ENCODE data around the gene TMTC2. TPM values are rescaled to one million over a fixed set of nuclear protein-coding genes. Genes with fewer than 3 reads are reported as not detected.

TMTC2 gene
- total RNA-seq, 4 donors from 2014 or later, result 6.5 to 11.3 (median 8.9) TPM

DNA sequence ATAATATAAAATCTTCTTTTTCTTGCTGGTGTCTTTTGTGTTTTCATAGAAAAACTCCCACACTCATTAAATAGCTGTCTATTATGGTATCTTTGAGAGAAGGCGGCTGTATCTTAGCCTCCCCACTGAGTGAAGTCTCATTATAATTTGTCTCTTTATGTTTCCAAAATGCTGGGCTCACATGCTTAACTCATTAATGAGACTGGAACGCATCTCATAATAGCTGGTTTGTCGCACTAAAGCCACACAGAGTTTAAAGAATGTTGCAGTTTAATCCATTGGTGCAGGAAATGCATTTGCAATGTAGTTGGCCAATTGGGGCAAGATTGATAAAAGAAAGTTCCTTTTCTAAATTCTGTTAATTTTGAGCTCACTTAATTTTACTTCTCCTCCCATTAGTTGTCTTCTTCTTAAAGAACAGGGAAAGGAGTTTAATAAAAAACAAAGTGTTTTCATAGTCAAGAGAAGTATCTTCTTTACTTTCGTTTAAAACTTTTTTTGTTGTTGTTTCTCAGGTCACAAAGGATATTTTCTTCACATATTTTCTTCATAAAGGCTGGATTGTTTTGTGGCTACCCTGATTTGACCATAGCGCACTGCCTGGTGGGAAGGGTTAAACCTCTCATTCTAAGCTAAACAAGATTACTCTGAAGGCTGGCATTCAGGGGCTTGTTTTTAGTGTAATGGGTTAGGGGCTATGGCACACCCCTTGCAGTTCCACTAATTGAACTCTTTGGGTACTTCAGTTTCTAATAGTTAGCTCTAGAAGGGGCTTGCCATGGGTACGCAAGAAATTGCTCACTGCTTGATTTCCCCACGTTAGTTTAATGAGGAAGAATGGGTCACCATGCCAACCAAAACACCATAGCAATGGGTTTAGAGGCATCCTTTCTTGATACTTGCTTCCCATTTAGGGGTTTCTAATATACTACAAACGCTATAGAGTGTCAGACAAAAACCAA lies 197.0 kb downstream of the TMTC2 start:
- TF ChIP-seq, protein P1, sequence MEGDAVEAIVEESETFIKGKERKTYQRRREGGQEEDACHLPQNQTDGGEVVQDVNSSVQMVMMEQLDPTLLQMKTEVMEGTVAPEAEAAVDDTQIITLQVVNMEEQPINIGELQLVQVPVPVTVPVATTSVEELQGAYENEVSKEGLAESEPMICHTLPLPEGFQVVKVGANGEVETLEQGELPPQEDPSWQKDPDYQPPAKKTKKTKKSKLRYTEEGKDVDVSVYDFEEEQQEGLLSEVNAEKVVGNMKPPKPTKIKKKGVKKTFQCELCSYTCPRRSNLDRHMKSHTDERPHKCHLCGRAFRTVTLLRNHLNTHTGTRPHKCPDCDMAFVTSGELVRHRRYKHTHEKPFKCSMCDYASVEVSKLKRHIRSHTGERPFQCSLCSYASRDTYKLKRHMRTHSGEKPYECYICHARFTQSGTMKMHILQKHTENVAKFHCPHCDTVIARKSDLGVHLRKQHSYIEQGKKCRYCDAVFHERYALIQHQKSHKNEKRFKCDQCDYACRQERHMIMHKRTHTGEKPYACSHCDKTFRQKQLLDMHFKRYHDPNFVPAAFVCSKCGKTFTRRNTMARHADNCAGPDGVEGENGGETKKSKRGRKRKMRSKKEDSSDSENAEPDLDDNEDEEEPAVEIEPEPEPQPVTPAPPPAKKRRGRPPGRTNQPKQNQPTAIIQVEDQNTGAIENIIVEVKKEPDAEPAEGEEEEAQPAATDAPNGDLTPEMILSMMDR (IDR thresholded peaks at IDR 0.05; ENCODE audit: low read depth), result no peak

DNA sequence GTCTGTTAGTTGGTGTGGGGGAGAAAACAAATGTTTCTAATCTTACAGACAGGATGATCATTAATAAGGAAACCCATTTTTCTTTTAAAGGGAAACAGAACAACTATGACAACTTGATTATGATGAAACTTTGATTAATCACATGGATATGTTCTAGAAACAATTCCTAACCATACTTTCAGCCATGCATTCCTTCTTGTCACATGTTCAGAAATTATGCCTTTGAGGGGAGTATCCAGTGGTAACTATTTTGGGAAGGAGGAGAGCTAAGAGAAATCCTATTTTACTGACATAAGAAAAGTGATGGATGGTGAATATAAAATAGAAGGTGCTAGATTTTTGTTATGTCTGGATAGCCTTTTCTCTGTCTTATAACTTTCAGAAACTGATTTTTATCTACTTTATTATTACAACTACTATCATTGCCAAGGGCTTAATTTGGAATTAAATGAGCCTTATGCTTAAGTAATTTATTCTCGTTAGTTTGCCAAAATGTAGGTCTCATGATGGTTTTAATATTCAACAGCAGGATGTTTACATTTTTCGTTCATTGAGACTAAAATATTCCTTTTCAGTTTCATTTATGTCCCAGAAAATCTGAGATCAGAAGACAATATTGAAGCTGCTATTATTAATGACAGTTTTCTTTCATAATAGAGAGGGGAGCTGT lies 200.1 kb downstream of the TMTC2 start:
- TF ChIP-seq, protein P1 (IDR thresholded peaks at IDR 0.05; ENCODE audit: low read depth), result no peak

DNA sequence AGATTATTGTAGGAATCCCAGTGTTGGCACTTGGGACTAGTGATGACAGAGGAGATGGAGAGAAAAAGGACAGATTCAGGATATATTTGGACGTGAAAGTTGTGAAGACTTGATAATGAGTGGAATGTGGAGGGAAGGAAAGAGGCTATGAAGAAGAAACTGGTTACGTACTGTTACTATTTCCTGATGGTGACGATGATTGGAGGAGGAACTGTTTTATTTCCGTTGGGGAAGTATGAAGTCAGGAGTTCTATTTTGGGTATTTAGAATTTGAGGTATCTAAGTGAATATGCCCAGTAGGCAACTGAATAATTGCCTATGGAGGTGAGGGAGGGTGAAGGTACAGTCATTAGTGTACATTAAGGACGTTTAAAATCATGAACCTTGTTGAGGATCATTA lies 207.2 kb downstream of the TMTC2 start:
- TF ChIP-seq, protein P1 (IDR thresholded peaks at IDR 0.05; ENCODE audit: low read depth), result no peak

DNA sequence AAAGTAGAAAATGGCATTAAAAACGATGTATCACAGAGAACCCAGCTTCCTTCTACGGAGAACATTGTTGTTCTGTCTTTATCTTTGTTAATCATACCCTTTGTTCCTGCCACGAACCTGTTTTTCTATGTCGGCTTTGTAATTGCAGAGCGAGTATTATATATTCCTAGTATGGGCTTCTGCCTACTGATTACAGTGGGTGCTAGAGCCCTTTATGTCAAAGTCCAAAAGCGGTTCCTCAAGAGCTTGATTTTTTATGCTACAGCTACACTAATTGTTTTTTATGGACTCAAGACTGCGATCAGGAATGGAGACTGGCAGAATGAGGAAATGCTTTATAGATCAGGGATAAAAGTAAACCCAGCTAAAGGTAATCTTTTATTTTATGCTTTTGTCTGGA lies 209.6 kb downstream of the TMTC2 start:
- TF ChIP-seq, protein P1 (IDR thresholded peaks at IDR 0.05; ENCODE audit: low read depth), result no peak

DNA sequence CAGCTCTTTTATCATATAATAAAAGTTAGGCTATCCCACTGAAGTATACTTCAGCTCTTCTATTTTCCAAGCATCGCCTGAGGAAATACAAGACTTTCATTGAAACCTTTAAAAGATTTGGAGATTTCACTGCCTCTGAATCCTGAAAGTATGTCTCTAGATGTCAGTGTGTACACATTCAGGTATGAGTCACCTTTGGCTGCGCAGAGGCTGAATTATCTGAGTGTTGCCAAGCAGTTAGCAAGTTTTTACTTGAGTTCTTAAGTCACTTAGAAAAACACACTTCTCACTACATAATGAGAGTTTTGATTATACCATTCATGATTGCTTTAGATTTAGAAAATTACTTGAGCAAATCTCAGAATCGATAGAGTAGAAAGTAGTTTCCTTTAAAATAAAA lies 210.3 kb downstream of the TMTC2 start:
- TF ChIP-seq, protein P1 (IDR thresholded peaks at IDR 0.05; ENCODE audit: low read depth), result no peak

DNA sequence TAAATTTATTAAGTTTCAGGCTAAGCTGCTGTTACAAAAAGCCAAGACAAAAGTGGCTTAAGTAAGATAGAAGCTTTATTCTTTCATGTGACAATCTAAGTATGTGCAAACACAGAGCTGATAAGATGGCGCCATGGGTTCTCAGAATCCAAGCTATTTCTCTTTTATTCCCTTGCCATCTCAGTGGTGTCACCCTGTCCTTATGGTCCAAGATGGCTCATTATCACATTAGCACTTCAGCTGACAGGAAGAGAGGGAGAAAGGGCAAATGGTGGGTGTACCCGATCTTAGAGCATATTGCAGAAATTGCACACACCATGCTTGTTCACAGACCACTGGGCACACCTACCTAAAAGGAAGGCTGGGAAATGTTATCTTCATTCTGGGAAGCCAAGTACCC lies 211.7 kb downstream of the TMTC2 start:
- TF ChIP-seq, protein P1 (IDR thresholded peaks at IDR 0.05; ENCODE audit: low read depth), result no peak

DNA sequence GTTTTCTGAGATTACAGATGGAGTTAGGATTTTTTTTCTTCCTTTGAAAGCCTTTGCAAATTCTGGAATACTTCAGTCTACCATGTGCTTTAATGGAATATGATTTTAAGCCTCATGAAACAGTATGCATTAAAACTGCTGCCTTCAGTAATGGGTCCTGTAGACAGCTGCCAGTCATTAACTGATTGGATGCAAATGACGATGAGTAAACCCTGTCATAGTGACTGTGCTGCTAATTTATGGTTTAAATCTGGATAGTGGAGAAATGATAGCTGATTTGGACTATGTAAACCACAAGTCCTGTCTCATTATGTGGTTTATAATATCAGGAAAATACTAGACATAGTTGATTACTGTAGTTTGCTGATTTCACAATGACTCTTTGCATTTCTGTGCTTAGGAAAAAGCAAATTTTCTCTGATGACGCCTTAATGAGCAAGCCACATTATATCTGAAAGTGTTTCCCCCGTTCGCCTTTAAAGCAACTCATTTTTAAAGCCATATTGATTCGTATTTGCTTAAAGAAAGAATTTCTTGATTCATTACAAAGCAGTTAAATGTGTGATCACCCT lies 217.6 kb downstream of the TMTC2 start:
- TF ChIP-seq, protein P1 (IDR thresholded peaks at IDR 0.05; ENCODE audit: low read depth), result no peak

All from subcutaneous adipose tissue (tissue), 4 donors.